ENCODE data around the gene SP6.

The SP6 gene

DNA sequence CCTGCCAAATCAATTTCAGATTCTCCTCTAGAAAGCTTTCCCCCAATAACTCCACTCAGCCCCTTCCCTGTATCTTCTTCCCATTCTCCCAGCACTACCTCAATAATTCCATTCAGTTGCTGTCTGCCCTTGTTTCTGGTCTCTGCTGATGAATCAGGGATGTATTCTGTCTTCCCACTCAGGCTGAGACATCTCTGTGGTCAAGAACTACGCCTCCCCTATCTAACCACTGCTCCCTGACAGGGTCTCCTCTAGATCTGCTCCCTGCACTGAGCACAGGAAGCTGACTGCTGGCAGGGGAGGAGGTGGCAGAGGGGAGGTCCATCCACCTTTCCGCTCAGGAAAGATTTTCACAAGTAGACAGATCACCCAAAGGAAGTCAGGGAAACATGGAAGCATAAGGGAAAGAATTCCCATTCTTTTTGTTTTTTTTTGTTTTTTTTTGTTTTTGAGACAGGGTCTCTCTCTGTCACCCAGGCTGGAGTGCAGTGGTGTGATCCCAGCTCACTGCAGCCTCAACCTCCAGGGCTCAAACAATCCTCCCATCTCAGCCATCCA lies 28.1 kb upstream of the SP6 start:
- DNase-seq = no peak

DNA sequence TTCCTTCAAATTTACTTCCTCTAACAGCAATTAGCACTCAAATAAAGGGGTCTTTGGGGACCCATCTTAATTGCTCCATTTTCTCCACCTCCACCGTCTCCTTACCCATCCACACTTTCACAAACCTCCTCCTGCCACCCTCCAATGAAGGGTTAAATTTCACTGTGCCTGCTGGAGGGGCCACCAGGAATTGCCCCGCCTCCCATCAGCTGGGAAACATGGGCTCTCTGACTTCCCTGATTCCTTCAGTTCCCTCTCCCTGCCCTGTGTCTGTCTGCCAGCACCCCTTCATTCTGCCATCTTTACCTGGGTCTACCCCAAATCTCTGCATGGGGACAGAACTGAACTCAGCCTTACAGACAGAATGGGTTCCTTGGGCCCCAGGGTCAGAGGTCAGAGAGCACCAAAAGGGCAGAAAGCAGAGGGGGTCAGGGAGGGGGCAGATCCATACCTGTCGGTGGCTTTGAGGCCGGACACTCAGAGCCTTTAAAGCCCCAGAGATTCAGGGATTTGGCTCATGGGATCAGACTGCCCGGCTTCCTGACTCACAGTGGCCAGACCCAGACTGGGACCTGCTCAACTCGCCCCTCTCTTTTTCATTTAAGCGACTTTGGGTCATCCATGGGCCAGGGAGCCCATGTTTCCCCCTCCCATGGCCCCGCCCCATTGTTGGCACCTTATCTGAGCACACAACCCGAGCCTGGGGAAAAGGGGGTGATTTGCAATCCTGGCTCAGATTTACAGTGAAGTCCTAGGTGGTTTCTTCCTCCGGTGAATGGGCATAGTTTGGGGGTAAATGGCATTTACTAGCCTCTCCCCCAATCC lies 27.5 kb upstream of the SP6 start:
- no peak for DNase-seq

DNA sequence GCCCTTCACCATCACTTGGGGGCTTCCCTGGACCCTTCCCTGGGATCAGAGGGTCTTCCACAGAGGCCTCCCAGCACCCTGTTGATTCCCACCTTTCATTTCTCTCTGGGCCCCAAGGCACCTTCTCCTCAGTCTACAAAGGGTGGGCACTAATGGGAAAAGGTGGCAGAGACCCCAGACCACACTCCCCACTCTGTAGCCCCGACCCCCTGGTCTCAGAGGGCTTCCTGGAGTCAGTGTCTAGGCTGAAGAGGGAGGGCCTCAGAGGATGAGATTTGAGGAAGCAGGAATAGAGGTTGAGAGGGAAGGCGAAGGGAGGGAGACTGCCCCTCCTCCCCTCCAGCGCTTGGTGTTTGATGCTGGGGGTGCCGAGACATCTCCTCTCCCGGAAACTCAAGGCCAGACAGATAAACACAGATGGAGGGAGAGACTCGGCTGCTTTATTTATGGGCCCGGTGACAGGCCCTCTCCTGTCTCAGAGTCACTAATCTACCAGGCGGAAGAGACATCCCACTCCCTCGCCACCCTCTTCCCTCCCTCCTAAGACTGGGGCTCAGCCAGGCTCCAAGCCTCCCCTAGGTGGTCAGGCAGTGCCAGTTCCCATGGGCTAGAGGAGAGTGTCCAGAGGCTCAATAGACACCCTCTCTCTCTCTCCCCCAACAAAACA lies 26.5 kb upstream of the SP6 start:
- no peak for DNase-seq

DNA sequence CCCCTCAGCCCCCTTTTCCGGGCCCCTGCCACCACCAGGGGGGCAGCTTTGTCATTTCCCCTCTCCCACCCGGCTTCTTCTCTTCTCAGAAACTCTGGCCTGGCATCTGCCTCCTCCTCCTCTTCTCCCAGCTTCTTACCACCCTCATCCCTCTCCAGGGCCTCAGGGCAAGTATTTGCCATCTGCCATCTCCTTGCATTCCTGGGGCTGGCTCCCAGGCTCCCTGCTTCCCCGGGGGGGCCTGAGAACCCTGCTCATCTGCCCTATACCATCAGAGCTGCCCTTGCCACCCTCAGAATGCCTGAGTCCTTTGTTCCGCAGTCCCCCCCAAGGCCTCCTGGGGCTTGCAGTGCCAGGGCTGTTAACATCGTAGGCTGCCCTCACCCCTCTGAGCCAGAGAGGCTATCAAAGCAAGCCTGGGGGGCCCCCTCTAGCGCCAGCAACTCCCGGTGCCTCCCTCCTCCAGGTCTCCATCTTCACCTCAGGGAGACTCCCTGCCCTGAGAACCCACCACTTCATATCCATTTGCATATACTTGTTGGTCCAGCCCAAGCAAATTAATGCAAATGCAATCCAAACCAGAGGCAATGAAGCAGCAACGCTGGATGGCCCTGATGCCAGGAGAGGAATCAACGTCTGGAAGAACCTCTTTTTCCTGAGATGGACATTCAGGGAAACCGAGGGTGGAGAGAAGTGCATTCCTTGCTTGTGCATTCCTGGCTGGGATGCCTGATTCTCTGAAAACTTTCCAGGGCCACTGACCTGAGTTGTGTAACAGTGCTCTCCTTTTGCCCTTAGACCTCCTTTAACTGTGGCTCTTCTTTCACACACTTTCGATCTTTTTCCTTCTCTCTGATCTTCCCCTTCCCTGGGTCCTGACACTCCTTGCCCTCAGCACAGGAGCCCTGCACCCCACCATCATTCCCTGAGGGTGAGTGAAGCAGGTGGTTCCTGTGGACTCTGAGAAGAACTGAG lies 24.3 kb upstream of the SP6 start:
- peak; percentile 12 for DNase-seq

DNA sequence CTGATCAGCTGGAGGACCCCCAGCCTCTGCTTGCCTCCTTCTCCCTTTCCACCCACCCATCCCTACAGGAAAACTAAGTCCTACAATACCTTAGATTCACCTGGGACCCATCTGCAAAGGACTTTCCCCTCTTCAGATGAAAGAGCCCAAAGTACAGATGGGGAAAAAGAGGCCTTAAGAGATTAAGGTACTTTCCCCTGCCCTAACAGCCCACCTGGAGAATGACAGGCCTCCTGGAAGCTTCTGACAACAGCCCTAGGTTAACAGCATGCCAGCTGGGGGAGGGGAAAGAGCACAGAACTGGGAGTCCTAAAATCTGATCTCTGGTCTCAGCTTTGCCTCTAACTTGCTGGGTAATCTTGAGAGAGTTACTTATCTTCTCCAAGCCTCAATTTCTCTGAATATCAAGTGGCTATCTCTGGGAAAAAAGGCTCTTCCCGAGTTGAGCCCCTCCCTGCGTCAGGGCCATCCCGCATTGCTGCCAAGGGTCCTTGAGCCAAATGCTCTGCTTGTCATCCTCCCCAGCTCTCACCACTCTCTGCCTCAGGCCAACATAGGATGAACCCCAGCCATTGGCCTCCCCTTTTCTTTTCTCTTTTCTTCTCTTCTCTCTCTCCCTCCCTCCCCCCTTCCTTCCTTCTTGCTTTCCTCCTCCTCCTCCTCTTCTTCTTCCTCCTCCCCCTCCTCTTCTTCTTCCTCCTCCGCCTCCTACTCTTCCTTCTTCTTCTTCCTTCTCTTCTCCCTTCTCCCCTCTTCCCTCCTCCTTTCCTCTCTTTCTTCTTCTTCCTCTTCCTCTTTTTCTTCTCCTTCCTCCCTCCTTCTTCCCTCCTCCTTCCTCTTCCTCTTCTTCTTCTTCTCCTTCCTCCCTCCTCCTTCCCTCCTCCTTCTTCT lies 22.5 kb upstream of the SP6 start:
- no peak for DNase-seq

DNA sequence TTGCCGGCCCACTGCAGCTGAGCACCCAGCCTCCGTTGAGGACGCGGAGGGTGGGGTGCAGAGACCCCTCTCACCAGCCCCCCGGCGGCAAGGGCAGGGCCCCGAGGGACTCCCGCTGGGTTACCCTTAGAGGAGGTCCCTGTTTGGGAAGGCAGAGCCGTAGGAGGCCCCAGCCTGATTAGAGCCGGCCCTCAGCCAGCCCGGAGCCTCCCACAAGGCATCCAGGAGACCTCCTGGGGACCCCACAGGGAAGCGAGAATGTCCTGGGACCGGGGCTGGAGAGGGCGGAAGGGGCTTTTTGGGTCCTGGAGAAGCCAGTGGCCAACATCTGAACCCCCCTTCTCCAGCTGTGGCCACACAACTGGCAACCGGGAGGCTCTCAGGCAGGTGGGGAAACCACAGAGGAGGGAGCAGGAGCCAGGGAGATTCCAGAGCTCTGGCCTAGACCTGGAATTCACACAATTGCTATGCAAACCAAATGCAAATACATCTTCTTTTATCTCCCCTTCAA lies 21.7 kb upstream of the SP6 start:
- DNase-seq = no peak

DNA sequence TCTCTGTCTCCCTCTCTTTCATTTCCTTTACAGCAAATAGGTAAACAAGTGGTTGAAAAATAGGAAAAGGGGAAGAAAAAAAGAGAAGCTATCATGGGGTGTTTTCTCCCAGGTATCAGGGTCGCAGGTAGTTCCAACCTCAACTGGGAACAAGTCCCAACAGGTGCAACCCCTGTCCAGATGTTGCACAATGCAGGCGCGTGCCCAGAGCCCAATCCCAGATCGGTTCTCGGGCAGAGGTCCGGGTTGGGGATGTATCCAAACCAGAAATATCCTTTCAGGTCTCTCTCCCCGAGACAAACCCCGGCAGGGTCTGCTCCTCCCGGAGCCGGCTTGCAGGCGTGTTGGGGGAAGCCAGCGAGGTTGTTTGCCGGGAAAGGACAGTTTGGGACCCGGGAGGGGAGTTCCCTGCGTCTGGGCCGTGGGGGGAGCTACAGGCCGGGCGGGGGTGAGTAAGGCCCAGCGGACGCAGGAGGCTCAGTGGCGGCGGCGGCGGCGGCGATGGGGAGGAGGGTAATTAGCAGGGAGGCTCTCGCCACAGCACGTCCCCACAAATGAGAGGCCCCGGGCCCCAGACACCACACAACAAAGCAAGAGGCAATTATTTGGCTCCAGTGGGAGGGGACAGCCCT lies 21.2 kb upstream of the SP6 start:
- no peak for DNase-seq

DNA sequence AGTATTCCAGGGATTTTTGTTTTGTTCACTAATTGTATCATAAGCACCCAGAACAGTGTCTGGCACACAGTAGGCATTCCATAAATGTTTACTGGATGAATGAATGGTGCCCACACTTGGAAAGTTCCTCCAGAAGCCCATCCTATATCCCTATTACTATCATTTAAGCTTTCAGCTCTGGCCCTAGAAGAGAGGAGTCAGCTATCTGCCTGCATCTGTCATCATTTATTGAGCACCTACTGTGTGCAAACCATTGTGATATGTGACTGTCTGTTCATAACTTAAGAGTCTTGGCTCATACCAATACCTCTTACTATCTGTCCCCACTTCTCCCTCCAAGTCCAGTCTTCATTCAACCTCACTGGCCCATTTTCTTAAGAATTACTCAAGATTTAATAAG lies 20.1 kb upstream of the SP6 start:
- DNase-seq = no peak

DNA sequence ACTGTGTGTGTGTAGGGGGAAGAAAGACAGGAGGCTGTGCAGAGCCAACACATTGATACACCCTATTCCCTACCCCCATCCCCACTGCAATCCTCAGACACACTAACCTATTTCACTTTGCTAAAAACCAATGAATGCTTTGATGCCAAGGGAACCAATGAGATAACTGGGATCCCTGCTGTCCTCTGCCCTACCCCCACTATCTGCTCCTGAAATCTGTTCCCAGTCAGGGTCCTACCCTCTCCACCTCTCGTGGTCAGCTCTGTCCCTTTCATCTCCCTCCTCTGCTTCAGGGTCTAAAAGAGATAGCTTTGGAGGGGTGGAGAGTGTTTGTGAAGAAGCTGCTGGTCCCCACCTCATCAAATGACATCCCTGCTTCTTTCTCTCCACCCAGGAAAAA lies 19.1 kb upstream of the SP6 start:
- DNase-seq = no peak

DNA sequence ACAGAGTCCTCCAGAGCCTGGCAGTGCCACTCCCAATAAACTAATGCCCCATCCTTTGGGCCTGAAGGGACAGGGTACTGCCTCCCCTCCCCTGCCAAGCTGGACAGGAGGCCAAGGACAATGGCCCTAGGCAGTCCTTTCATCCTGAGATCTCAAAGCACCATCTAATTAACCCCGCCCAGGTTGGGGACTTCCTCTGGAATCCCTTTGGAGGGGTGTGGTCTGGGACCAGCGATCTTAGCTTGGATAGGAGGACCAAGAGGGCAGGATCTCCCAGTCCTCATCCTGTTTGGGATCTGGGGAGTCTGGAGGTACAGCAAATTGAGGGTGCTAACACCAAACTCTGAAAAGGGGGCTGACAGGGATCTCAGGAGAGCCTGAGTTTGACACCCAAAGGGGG lies 18.2 kb upstream of the SP6 start:
- DNase-seq = no peak

DNA sequence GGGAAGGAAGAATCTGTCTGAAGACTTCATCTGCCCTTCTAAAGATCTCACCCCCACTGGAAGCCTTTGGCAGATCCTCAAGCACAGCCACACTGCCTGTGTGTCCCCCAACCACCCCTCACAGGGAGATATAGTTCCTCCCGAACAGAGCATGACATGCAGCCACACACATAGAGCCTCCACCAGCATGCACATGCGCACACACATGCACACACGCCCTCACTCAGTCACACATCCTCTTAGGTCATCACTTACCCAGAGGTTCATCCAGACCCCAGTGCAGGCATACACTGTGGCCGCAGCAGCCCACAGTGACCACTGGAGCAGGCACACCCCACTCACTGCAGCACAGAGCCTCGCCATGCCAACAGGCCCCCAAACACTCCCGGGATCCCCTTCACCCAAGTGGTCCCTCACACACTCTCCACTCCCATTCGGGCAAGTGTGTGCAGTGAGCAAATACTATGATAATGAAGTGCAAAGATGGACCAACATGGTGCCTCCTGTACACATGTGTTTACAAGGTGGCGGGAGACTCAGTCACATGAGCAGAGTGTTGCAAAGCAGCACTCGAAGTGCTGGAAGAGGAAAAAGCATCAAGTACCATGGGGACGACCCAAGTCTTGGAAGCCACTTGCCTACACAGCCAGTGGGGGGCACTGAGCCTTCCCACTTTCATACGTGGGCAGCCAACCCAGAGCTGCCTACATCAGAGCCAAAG lies 17.0 kb upstream of the SP6 start:
- peak; percentile 46 for DNase-seq

DNA sequence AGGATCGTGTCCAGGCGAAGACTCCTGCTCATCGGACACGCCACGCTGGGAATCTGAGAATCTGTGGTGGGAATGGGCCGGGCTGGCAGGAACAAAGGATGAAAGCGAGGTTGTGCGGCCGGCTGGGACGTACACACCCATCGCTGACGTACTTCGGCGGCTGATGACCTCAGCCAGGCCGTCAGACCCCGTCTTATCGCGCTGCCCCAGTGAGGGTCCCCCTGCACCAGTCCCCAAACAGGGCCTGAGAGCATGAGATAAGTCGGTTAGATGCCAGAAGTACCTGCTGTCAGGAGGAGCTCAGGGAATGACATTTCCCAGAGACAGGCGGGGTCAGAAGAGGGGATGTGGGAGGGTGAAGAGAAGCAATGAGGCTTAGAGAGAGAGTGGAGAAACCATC lies 16.0 kb upstream of the SP6 start:
- DNase-seq = no peak

DNA sequence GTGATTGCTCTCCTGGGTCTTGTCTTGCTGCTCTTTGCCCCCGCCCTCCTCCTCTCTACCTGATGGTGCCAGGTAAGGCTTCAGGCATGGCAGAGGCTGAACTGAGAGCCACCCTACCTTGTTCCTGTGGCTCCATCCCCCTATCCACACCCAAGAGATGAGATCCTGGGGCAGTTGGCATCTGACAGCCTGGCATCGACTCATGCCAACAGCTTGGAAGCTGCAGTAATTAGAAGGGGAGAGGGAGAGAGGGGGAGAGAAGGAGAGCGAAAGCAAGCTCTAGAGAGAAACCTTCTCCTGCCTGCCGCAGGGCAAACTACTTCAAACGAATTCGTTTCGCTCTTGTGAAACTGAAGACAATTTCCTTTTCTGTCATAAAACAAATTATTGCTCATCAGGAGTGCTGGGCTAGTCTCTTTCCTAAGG lies 13.8 kb upstream of the SP6 start:
- peak; percentile 79 for DNase-seq

DNA sequence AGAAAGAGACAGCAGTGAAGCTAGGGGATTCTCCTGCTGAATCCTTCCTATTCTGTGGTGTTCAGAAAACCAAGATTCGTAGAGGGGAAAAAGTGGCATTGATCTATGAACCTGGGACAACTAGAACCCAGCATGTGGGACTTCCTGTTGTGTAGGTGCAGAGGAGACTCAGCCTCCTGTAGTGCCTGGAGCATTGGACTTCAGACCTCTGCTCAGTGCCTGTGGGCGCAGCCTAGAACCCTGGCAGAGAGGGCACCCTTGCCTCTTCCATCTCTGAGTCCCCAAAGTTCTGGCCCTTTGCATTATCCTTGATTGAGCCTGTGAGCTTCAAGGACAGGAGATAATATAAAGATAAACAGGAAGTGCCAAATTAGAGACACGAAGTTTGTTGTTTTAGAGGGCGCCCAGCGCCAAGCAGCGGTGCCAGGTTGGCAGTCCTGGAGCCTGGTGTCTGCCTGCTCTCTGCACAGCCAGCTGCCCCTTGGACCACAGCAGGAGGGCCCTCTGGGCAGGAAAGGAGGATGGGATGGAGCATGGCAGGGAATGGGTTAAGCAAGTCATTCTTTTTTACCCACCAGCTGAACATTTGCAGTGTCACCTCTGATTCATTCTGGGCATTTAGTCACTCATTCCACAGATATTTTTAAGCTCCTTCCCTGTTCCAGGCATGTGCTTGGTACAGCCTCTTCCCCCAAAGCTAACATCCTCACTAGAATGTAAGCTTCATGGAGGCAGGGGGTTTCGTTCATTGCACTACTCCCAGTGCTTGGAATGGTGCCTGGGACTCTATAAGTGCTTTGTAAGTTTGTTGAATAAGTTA lies 11.9 kb upstream of the SP6 start:
- DNase-seq = no peak

DNA sequence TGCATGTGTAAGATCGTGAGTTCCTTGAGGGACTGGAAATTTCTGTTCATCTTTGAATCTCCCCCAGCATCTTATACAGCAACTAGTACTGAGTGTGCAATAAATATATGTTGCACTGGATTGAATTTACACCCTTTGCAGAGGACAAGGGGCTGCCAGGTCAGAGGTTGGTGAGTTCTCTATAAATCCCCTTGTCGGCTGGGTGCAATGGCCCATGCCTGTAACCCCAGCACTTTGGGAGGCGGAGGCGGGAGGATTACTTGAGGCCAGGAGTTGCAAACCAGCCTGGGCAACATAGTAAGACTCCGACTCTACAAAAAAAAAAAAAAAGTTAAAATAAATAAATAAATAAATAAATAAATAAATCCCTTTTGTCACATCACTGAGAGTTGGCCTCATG lies 9.4 kb upstream of the SP6 start:
- no peak for DNase-seq

DNA sequence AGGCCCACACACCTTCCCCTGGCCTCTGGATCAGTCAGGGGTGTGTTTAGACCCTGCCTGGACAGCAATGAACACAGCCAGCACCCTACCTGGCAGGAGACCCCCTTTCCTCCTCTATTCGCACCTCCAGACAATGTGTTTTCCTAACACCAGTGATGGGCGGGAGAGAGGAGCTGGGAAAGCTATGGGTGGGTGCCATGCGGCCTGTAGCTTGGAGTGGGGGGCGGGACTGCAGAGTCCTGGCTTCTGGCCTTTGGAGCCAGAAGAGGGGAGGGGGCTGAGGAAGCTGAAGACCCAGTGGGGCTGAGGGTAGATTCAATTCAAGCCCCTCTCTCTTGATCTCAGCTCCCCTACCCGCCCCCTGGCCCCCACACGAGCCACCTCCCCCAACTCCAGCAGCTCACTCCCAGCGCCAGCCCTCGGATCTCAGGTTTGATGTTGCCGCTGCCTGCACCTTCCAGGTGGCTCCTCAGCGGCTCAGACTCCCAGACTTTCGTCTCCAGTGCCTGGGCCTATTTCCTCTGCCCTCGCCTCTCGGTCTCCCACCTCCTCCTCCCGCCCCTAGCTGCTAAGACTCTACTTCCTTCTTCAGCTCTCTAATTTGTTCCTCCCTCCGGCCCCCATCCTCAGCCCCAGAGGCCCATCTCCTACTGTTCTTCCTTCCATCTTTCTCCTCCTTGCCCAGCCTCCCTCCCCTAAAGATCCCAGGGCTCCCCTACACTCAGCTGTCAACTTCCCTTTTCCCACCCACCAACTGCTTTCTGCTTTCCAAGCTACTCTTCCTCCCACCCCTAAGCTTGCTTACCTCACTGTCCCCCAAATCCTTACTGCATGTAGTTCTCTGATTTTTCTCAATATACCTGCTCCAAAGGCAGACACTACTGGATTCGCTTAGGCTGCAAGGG lies 6.8 kb upstream of the SP6 start:
- DNase-seq = no peak

DNA sequence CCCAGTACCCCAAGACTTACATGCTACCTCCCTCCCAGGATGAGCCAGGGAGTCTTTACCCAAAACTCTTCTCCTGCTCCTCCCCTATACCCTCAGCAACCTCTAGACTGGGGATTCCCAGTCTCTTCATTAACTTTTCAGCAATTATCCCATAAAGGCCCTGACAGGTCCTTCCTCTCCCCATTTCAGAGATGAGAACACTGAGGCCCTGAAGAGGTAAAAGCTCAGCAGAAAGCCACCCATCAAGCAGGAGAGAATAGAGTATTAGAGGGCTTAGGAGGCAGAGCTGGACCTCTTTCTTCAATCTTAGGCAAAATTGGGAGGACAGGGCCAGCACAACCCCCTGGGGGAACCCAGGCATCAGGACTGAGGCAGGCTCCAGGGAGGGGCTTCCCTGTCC lies 5.9 kb upstream of the SP6 start:
- no peak for DNase-seq

DNA sequence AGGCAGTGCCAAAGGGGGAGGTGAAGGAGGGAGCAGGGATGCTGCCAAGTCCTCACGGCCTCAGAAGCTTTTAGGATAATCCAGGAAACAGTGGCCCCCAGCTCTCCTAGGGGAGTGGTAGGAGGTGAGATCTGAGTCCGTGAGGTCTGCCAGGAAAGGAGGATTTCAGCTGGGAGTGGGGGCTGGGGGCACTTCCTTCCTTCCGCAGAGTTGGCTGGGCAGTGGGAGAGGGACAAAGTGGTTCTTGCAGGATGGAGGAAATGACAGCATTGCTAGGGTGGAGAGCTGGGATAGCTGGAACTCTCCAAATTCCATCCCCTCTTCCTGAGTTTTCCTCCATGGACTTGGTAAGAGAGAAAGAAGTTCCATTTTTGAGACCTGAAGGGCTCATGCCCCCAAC lies 4.8 kb upstream of the SP6 start:
- no peak for DNase-seq

DNA sequence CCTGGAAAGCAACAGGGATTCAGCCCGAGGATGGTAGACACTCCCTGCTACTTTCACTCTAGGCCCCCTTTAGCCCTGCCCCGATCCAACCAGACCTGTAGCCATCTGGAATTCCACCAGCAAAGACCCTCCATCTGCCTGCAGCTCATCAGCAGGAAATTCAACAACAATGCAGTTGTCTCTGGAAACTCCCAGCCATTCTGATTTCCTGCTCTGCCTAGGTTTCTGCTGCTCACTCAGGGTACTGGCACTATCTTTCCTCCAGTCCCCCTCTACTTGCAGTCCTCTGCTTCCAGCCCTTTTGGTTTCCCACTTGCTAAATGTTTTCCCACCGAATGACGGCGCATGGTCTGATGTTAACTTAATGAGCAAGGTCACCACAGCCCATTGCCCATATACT lies 2.7 kb upstream of the SP6 start:
- DNase-seq = no peak
